GM12874 (cell line): ENCODE measurements around the gene NTSR2.

ENCODE experiments used
- CTCF ChIP-seq: IDR thresholded peaks from 2 replicates; pipeline ENCODE4 v1.5.1; 2011; ENCODE audit warnings: low read depth, mild to moderate bottlenecking, control low read depth, low read length, moderate library complexity; ENCODE audit not compliant: insufficient read depth

The NTSR2 gene

GRCh38 chr2:11705711-11706110 lies 35.7 kb upstream of the NTSR2 start:
- no peak for TF ChIP-seq CTCF

GRCh38 chr2:11705063-11705462 lies 35.1 kb upstream of the NTSR2 start:
- TF ChIP-seq CTCF = no peak

- TF ChIP-seq CTCF = no peak
These were observed 33.7 kb upstream of the NTSR2 start for GRCh38 chr2:11703700-11704099.

- no peak for TF ChIP-seq CTCF
These were observed 33.0 kb upstream of the NTSR2 start for GRCh38 chr2:11702946-11703345.

- TF ChIP-seq CTCF = no peak
These were observed 31.8 kb upstream of the NTSR2 start for GRCh38 chr2:11701751-11702301.

GRCh38 chr2:11701206-11701605 lies 31.2 kb upstream of the NTSR2 start:
- TF ChIP-seq CTCF = no peak

- TF ChIP-seq CTCF = no peak
These were observed 30.0 kb upstream of the NTSR2 start for GRCh38 chr2:11699686-11700670.
